GM19468 (cell line): ENCODE data around the gene PDX1.

Source experiments
- ATAC-seq: cut with Tn5 transposase; IDR thresholded peaks from one replicate; pipeline ENCODE4 v1.9.1; 2021; ENCODE audit warnings: mild to moderate bottlenecking, moderate library complexity, moderate number of reproducible peaks; ENCODE audit not compliant: unreplicated experiment; ENCODE audit errors: extremely low read depth

PDX1 gene

DNA sequence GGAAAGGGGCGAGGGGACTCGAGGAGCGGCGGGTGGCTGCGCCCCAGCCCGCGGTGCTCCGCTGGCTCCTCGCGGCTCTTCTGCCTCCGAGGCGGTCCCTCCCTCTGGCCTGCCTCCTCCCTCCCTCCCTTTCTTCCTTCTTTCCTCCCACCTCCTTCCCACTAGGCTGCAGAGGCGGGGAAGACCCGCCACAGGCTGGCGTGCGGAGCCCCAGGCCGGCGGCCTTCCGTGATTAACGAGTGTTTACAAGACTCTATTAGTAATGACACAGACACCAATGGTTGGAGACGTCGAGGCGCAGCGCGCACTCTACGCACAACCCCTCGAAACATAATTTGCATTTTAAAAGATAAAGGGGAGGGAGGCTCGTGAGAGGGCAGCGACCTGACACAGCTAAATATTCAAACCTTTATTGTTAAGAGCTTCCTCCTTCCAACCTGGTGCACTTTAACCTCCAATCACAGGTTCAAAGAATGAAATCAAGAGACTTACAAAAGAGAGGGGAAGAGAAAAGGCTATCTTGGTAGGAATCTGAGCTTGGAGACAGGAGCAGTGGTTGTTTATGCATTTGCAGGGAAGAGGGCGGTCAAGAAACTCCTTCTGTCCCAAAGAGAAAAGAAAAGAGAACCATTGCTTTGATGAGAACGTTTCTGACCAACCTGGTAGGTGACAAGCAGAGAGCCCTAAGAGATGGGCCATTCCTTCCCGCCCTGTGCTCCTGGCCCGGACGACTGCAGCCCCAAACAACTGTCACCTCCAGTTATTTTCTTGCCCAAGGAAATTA is 49.5 kb downstream of the PDX1 start, which contains the start of gene CDX2:
TSS of gene CDX2 (minus strand) at position 234 of the 784 bp plus-strand sequence. CDS start 309 bp downstream, outside the sequence.
- no peak for ATAC-seq

DNA sequence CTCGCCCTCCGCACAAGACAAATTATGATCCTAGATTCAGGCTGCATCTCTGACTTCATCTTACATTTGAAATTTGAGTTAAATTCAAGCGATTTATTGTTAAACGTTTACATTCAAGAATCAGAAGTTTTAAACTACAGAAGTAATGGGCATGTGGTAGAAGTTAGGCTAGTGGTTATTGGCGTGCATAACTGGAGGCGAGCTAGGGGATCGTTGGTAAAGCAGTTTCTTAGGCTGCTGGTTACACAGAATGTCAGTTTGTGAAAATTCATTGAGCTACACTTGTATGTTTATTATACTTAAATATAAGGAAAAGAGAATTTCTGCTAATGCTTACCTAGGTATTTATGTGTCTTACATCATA is 50.0 kb downstream of the PDX1 start:
- ATAC-seq = no peak

DNA sequence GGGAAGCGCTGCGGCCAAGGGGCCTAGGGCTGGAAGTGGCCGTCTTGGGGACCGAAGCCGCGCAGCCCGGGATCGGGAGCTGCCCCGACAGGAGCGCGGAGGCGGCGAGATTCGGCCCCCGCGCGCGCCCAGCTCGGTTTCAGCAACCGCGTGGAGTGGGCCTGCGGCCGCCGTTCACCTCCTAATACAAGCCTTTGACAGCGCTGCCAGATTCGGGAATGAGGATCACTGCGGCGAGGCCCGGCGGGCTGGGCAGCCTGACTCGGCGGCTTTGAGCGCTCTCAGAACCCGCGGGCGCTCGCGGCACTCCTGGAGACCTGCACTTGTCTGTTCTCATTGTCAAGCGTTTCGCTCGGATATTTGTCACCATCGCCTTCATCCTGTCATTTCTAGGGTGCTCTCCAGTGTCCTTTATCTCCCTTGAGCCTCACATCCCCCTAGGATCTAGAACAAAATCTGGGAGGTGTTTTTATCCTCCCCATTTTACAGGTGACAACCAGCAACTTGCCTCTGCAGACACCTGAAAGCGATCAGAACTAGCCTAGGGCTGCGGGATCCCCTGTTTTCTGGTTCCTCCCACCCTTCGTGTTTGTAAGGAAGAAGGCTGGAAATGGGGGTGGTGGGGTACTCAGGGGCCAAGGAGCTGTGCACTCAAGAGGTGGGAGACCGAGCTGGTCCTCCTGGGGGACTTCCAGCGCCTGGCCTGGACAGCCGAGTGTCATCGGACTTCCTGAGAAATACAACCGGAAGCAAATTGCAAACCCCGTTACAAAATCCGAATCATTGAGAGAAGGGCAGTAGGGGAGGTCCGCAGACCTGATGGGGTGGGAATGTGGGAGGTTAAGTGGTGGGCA is 50.8 kb downstream of the PDX1 start:
- ATAC-seq = no peak

DNA sequence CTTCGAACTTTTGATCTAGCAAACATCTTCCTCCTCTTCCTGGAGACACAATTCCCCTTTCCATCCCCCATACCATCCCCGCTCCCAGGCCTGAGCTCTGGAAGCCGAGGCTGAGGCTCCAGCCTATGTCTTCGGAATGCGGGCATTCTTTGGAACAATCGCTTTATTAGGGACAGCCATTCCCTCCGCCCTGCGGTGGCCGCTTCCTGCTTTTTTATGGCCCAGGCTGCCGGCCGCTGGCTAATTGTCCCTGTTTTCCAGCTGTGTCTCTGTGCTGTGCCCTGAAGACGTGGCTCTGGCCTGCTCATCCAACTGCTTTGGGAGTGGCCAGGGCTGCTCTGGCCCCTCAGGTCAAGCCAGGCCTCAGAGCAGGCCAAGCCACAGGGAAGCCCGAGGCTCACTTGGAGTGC is 51.4 kb downstream of the PDX1 start:
- no peak for ATAC-seq

GRCh38 chr13:27971776-27972477 is 52.1 kb downstream of the PDX1 start:
- ATAC-seq = no peak

DNA sequence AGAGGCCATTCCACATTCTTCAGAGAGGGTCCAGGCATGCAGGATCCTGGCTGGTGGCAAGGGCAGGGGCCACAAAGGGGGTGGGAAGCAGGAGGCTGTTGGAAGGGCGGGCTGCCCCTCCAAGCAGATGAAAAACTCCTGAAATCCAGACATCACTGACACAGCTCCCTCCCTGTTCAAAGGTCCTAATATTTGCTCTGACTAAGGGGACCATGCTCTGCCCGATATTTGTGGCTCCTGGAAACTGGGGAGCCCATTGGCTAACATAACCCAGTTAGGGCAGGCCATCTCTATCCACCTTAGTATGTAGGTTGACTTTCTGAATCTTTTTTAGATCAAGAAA is 52.6 kb downstream of the PDX1 start:
- no peak for ATAC-seq

GRCh38 chr13:27973291-27973690 is 53.5 kb downstream of the PDX1 start:
- no peak for ATAC-seq

DNA sequence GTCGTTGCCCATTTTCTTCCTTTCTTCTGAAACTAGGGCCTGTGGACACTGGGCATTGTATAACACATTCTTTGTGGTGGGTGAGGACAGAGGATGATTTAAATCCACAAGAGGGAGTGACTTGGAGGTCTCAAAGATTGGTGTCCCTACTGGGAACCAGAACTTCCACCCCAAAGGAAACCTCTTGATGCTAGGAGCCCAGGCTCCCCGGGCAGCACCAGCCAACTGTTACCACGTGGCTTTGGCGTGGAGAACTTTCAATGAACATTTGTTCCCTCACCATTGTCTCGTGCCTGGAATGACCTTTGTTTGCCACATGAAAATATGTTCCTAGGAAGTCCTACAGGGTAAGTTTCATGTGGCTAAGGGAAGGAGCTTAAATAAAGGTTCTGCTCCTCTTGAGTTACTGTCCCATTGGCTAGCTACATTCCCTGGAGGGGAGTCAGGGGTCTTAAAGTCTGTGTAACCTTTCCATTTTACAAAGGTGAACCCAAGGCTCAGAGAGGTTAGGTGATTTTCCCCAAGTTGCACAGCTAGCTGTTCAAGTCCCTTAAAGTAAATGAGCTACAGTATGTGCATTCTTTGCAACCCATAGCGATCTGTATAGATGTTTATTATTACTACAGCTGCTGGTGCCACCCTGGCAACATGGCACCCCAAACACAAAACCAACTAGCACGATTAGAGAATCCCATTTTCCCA is 54.3 kb downstream of the PDX1 start:
- no peak for ATAC-seq
